ENCODE data around the gene KCNAB1. TPM values are rescaled to one million over a fixed set of nuclear protein-coding genes. Genes with fewer than 3 reads are reported as not detected.
"Not testable (repeated sequence)": the region's sequence is repeated elsewhere in the genome, so short reads cannot be mapped to it uniquely, and the experiment has no call there.

Gene KCNAB1
- polyA plus RNA-seq, 1 donor (not counting 4 experiments of a cell fraction or from before 2014, with no cell fraction given) = 0.03 TPM

DNA sequence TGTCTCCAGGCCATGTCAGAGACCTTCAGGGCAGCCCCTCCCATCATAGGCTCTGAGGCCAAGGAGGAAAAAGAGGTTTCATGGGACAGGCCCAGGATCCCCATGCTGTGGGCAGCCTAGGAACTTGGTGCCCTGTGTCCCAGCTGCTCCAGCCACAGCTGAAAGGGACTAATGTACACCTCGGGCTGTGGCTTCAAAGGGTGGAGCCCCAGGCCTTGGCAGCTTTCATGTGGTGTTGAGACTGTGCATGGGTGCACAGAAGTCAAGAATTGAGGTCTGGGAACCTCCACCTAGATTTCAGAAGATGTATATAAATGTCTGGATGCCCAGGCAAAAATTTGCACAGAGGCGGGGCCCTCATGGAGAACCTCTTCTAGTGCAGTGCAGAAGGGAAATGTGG, 441.2 kb downstream of the KCNAB1 start:
- Histone ChIP-seq H3K9me1 (ENCODE audit: control insufficient read depth, extremely low read depth, insufficient read depth, low read length) (no peaks in the 10 kb centered on the region), H3K9ac (ENCODE audit: control insufficient read depth, extremely low read depth, insufficient read depth, low read length) (no peak overlapping the region), H3K4me1 (ENCODE audit: control insufficient read depth, extremely low read depth, insufficient read depth, low read length) (peaks cover 4% of the 10 kb centered on the region), H3K27me3 (ENCODE audit: control insufficient read depth, extremely low read depth, insufficient read depth, low read length) (no peaks in the 10 kb centered on the region), H4K20me1 (ENCODE audit: control insufficient read depth, extremely low read depth, insufficient read depth, low read length) (no peaks in the 10 kb centered on the region), H3K27ac (ENCODE audit: control insufficient read depth, insufficient read depth, low read length) (no peak overlapping the region), H3K36me3 (ENCODE audit: control insufficient read depth in 2 of 2, extremely low read depth in 1 of 2, insufficient read depth in 2 of 2, low read length in 2 of 2) (no peaks in the 10 kb centered on the region), H3K4me2 (ENCODE audit: control insufficient read depth, extremely low read depth, insufficient read depth, low read depth, low read length) (no peak overlapping the region), H3K4me3 (ENCODE audit: control insufficient read depth in 2 of 3, extremely low read depth in 1 of 3, insufficient read depth in 2 of 3, low read depth in 1 of 3, low read length in 3 of 3) (no peak overlapping the region), H2AFZ (ENCODE audit: control insufficient read depth, low read length) (no peak overlapping the region), H3K79me2 (ENCODE audit: control insufficient read depth, insufficient read depth, low read length) (no peaks in the 10 kb centered on the region), H3K9me3 (ENCODE audit: control insufficient read depth, low read depth, low read length) (no peaks in the 10 kb centered on the region)
- dilution Hi-C loops (cut with MboI; ENCODE audit: extremely low pct_ligation_motif_present, low sequenced_read_pairs) = no loop called here
- FAIRE-seq = no peak
- TF ChIP-seq EZH2 (IDR thresholded peaks at IDR 0.05; ENCODE audit: low read length) = no peak
- TF ChIP-seq, protein P1, sequence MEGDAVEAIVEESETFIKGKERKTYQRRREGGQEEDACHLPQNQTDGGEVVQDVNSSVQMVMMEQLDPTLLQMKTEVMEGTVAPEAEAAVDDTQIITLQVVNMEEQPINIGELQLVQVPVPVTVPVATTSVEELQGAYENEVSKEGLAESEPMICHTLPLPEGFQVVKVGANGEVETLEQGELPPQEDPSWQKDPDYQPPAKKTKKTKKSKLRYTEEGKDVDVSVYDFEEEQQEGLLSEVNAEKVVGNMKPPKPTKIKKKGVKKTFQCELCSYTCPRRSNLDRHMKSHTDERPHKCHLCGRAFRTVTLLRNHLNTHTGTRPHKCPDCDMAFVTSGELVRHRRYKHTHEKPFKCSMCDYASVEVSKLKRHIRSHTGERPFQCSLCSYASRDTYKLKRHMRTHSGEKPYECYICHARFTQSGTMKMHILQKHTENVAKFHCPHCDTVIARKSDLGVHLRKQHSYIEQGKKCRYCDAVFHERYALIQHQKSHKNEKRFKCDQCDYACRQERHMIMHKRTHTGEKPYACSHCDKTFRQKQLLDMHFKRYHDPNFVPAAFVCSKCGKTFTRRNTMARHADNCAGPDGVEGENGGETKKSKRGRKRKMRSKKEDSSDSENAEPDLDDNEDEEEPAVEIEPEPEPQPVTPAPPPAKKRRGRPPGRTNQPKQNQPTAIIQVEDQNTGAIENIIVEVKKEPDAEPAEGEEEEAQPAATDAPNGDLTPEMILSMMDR (optimal IDR thresholded peaks at IDR 0.05 in 1 of 3, IDR thresholded peaks at IDR 0.05 in 1 of 3, conservative IDR thresholded peaks at IDR 0.05 in 1 of 3; ENCODE audit: extremely low read depth in 1 of 3, insufficient read depth in 2 of 3, low read length in 3 of 3) = no peak
- DNase-seq (ENCODE audit: low read depth, low spot score) = no peak

DNA sequence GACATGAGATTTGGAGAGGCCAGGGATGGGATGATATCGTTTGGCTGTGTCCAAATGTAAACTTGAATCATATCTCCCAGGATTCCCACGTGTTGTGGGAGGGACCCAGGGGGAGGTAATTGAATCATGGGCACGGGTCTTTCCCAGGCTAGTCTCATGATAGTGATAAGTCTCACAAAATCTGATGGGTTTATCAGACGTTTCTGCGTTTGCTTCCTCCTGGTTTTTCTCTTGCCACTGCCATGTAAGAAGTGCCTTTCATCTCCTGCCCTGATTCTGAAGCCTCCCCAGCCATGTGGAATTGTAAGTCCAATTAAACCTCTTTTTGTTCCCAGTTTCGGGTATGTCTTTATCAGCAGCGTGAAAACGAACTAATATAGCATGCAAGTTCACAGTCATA, 442.1 kb downstream of the KCNAB1 start:
- H3K79me2 ChIP-seq (ENCODE audit: control insufficient read depth, insufficient read depth, low read length); H3K9me1 ChIP-seq (ENCODE audit: control insufficient read depth, extremely low read depth, insufficient read depth, low read length); H3K27me3 ChIP-seq (ENCODE audit: control insufficient read depth, extremely low read depth, insufficient read depth, low read length); H3K9ac ChIP-seq (ENCODE audit: control insufficient read depth, extremely low read depth, insufficient read depth, low read length); DNase-seq (ENCODE audit: low read depth, low spot score); H3K36me3 ChIP-seq (ENCODE audit: control insufficient read depth in 2 of 2, extremely low read depth in 1 of 2, insufficient read depth in 2 of 2, low read length in 2 of 2); H3K4me2 ChIP-seq (ENCODE audit: control insufficient read depth, extremely low read depth, insufficient read depth, low read depth, low read length); dilution Hi-C loops (cut with MboI; ENCODE audit: extremely low pct_ligation_motif_present, low sequenced_read_pairs); FAIRE-seq; H3K27ac ChIP-seq (ENCODE audit: control insufficient read depth, insufficient read depth, low read length); H3K9me3 ChIP-seq (ENCODE audit: control insufficient read depth, low read depth, low read length); H3K4me3 ChIP-seq (ENCODE audit: control insufficient read depth in 2 of 3, extremely low read depth in 1 of 3, insufficient read depth in 2 of 3, low read depth in 1 of 3, low read length in 3 of 3); H2AFZ ChIP-seq (ENCODE audit: control insufficient read depth, low read length); H3K4me1 ChIP-seq (ENCODE audit: control insufficient read depth, extremely low read depth, insufficient read depth, low read length); H4K20me1 ChIP-seq (ENCODE audit: control insufficient read depth, extremely low read depth, insufficient read depth, low read length): not testable (repeated sequence)

DNA sequence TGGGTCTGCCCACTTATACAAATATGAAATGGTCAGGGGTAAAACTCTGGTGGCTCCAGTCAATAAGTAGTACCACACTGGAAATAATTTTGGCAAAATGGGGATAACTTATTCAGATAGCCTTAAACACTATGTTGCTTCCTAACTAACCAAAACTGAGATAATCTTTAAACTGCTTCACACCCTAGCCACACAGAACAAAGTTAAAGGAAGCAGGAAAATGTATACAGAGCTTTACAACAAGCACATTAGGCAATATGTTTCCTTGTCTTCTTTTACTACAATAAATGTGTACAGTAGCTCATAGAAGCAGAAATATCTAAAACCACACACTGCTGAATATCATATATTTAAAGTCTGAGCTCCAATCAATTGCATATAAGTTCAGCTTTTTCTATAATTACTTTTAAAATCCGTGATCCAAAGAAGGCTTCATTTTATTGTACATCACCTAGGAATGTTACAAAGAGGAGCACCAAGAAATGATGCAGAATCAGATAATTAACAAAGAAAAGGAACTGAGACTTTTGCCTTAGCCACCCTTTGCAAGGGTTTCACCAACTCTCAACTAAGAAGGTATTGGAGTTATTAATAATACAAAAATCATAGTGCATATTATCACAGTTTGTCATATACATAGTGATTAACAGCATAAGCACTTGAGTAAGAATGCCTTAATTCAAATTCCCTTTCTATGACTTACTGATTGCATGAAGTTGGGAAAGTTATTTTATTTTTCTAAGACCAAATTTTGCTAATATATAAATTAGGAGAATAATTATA, 443.7 kb downstream of the KCNAB1 start:
- FAIRE-seq = no peak
- Histone ChIP-seq H3K27ac (ENCODE audit: control insufficient read depth, insufficient read depth, low read length) (no peak overlapping the region), H3K27me3 (ENCODE audit: control insufficient read depth, extremely low read depth, insufficient read depth, low read length) (no peaks in the 10 kb centered on the region), H3K9me3 (ENCODE audit: control insufficient read depth, low read depth, low read length) (no peaks in the 10 kb centered on the region), H3K4me2 (ENCODE audit: control insufficient read depth, extremely low read depth, insufficient read depth, low read depth, low read length) (no peak overlapping the region), H3K9ac (ENCODE audit: control insufficient read depth, extremely low read depth, insufficient read depth, low read length) (no peak overlapping the region), H3K79me2 (ENCODE audit: control insufficient read depth, insufficient read depth, low read length) (no peaks in the 10 kb centered on the region), H3K4me1 (ENCODE audit: control insufficient read depth, extremely low read depth, insufficient read depth, low read length) (peaks cover 4% of the 10 kb centered on the region), H3K4me3 (ENCODE audit: control insufficient read depth in 2 of 3, extremely low read depth in 1 of 3, insufficient read depth in 2 of 3, low read depth in 1 of 3, low read length in 3 of 3) (no peak overlapping the region), H3K9me1 (ENCODE audit: control insufficient read depth, extremely low read depth, insufficient read depth, low read length) (no peaks in the 10 kb centered on the region), H4K20me1 (ENCODE audit: control insufficient read depth, extremely low read depth, insufficient read depth, low read length) (no peaks in the 10 kb centered on the region), H3K36me3 (ENCODE audit: control insufficient read depth in 2 of 2, extremely low read depth in 1 of 2, insufficient read depth in 2 of 2, low read length in 2 of 2) (no peaks in the 10 kb centered on the region), H2AFZ (ENCODE audit: control insufficient read depth, low read length) (no peak overlapping the region)
- dilution Hi-C loops (cut with MboI; ENCODE audit: extremely low pct_ligation_motif_present, low sequenced_read_pairs) = no loop called here
- TF ChIP-seq, protein P1 (optimal IDR thresholded peaks at IDR 0.05 in 1 of 3, IDR thresholded peaks at IDR 0.05 in 1 of 3, conservative IDR thresholded peaks at IDR 0.05 in 1 of 3; ENCODE audit: extremely low read depth in 1 of 3, insufficient read depth in 2 of 3, low read length in 3 of 3) = no peak
- no peak for TF ChIP-seq EZH2 (IDR thresholded peaks at IDR 0.05; ENCODE audit: low read length)
- no peak for DNase-seq (ENCODE audit: low read depth, low spot score)

DNA sequence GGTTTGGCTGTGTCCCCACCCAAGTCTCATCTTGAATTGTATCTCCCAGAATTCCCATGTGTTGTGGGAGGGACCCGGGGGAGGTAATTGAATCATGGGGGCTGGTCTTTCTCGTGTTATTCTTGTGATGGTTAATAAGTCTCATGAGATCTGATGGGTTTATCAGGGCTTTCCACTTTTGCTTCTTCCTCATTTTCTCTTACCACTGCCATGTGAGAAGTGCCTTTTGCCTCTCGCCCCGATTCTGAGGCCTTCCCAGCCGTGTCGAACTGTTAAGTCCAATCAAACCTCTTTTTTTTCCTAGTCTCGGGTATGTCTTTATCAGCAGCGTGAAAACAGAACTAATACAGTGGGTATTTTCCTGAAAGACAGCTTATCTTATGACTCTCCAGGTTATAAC, 448.6 kb downstream of the KCNAB1 start:
- H3K4me1 ChIP-seq (ENCODE audit: control insufficient read depth, extremely low read depth, insufficient read depth, low read length); H3K4me3 ChIP-seq (ENCODE audit: control insufficient read depth in 2 of 3, extremely low read depth in 1 of 3, insufficient read depth in 2 of 3, low read depth in 1 of 3, low read length in 3 of 3); FAIRE-seq; H3K4me2 ChIP-seq (ENCODE audit: control insufficient read depth, extremely low read depth, insufficient read depth, low read depth, low read length); H3K27ac ChIP-seq (ENCODE audit: control insufficient read depth, insufficient read depth, low read length); H3K9ac ChIP-seq (ENCODE audit: control insufficient read depth, extremely low read depth, insufficient read depth, low read length); H3K9me1 ChIP-seq (ENCODE audit: control insufficient read depth, extremely low read depth, insufficient read depth, low read length); H3K27me3 ChIP-seq (ENCODE audit: control insufficient read depth, extremely low read depth, insufficient read depth, low read length); H3K36me3 ChIP-seq (ENCODE audit: control insufficient read depth in 2 of 2, extremely low read depth in 1 of 2, insufficient read depth in 2 of 2, low read length in 2 of 2); H3K79me2 ChIP-seq (ENCODE audit: control insufficient read depth, insufficient read depth, low read length); H2AFZ ChIP-seq (ENCODE audit: control insufficient read depth, low read length); dilution Hi-C loops (cut with MboI; ENCODE audit: extremely low pct_ligation_motif_present, low sequenced_read_pairs); H3K9me3 ChIP-seq (ENCODE audit: control insufficient read depth, low read depth, low read length); H4K20me1 ChIP-seq (ENCODE audit: control insufficient read depth, extremely low read depth, insufficient read depth, low read length); DNase-seq (ENCODE audit: low read depth, low spot score): not testable (repeated sequence)

Measured in keratinocyte (primary cell).